ENCODE measurements around the gene ESPNL. TPM values are rescaled to one million over a fixed set of nuclear protein-coding genes. Genes with fewer than 3 reads are reported as not detected.

The ESPNL gene
- total and polyA plus RNA-seq, 9 donors = 0.11 to 12.9 (median 0.61) TPM

DNA sequence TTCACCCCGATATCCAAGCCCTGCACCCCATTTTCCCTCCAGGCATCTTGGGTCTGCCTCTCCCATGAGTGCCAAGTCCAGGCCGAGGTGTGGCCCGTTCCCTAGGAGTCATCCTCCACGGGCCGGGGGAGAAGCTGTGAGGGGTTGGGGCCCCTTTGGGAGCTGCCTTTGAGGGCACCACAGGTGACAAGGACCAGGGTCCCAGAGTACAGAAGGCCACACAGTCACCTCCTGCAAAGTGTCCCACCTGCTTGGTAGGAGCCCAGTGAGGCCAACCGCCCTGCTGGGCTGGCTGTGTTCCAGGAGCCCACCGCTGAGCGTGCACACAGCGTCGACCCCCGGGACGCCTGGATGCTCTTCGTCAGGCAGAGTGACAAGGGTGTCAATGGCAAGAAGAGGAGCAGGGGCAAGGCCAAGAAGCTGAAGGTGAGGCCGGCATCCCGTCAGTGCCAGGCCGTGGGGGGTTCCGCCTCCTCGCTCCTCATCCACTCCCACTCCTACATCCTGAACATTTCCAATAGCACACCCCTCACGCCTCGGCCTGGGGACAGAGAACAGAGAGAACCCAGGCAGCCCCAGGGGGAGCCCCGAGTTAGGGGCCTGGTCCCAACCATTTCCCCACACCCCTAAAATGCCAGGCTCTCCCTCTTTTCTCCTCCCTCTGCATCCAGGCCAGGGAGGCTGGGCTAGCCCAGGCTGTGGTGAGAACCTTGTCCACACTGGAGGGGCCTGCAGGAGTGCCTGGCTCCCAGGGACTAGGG, 61.3 kb downstream of the ESPNL start:
- H3K27ac ChIP-seq = no peak overlapping the region
- H3K9me3 ChIP-seq = no peaks in the 10 kb centered on the region
- no peak overlapping the region for H3K4me3 ChIP-seq
- H3K36me3 ChIP-seq = no peaks in the 10 kb centered on the region
- WGBS, 3 donors = 83 to 85% (median 84%) methylated on average over 21 of the region's 21 CpGs
- H3K27me3 ChIP-seq = no peaks in the 10 kb centered on the region
- DNase-seq = peak in 2 of 5 donors; percentile 8 to 28
- intact Hi-C loops (cut with DNase I) = no loop called here
- peaks cover 2% of the 10 kb centered on the region for H3K4me1 ChIP-seq (ENCODE audit: insufficient read depth)
- no peak for TF ChIP-seq EP300 (IDR thresholded peaks at IDR 0.05)
- TF ChIP-seq, protein P1, sequence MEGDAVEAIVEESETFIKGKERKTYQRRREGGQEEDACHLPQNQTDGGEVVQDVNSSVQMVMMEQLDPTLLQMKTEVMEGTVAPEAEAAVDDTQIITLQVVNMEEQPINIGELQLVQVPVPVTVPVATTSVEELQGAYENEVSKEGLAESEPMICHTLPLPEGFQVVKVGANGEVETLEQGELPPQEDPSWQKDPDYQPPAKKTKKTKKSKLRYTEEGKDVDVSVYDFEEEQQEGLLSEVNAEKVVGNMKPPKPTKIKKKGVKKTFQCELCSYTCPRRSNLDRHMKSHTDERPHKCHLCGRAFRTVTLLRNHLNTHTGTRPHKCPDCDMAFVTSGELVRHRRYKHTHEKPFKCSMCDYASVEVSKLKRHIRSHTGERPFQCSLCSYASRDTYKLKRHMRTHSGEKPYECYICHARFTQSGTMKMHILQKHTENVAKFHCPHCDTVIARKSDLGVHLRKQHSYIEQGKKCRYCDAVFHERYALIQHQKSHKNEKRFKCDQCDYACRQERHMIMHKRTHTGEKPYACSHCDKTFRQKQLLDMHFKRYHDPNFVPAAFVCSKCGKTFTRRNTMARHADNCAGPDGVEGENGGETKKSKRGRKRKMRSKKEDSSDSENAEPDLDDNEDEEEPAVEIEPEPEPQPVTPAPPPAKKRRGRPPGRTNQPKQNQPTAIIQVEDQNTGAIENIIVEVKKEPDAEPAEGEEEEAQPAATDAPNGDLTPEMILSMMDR (IDR thresholded peaks at IDR 0.05) = no peak
- TF ChIP-seq POLR2A (IDR thresholded peaks at IDR 0.05) = no peak

DNA sequence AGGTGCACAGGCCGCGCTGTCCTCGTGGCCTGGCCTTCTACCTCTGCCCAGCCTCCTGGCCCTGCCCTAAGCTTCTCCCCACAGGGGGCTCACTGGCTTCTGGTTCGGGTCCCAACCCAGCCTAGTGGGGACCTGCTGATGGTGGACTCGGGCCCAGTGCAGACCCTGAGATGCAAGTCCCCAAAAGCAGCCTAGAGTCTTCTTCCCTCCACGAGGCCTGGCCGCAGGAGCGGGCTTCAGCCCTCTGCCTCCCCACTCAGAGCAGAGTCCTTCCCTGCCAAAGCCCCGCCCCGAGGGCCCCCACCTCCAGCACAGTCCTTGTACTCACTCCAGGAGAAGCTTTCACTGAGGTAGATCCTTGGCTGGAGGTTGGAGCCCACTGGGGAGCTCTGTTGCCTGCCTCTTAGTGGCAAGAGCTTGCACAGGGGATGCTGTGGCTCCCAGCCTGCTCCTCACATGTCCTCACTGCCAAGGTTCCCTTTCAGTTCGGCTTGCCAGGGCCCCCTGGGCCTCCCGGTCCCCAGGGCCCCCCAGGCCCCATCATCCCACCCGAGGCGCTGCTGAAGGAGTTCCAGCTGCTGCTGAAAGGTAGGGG, 62.2 kb downstream of the ESPNL start:
- intact Hi-C loops (cut with DNase I) = no loop called here
- H3K27me3 ChIP-seq = no peaks in the 10 kb centered on the region

DNA sequence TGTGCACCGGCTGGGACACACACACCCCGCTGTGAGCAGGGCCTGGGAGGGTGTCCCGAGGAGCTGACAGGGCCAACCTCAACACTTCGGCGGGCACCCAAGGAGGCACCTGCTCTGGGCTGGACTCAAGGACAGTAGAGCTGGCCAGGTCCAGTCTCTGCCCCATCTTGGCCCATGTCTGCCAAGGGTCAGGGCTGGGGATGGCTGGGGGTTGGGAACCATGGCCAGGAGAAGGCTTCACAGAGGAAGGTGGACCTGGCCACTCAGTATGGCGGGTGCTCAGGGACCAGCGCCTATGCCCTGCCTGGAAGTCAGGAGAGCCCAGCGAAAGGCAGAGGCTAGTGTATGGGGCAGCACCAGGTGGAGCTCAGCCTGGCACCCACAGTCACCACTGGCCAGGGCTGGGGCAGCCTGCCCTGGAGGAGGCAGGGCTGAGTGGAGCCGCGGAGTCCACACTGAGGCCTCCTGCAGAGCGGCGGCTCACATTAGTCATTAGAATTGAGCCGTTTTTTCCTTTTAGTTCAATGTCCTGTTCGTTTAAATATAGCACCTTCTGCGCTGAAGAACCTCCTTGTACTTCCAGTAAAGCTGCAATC, 62.8 kb downstream of the ESPNL start:
- WGBS, 3 donors = 62 to 73% (median 65%) methylated on average over 15 of the region's 15 CpGs
- H3K4me3 ChIP-seq = no peak overlapping the region
- no peaks in the 10 kb centered on the region for H3K27me3 ChIP-seq
- DNase-seq = peak in 2 of 5 donors; percentile 10 to 24
- TF ChIP-seq POLR2A (IDR thresholded peaks at IDR 0.05) = no peak
- TF ChIP-seq EP300 (IDR thresholded peaks at IDR 0.05) = no peak
- TF ChIP-seq, protein P1 (IDR thresholded peaks at IDR 0.05) = no peak
- peaks cover 9% of the 10 kb centered on the region for H3K4me1 ChIP-seq (ENCODE audit: insufficient read depth)
- H3K36me3 ChIP-seq = no peaks in the 10 kb centered on the region
- no peaks in the 10 kb centered on the region for H3K9me3 ChIP-seq
- H3K27ac ChIP-seq = no peak overlapping the region
- intact Hi-C loops (cut with DNase I) = no loop called here

More for the DNA sequence above, 62.2 kb downstream of the ESPNL start:
- Histone ChIP-seq H3K27ac (no peak overlapping the region), H3K4me3 (no peak overlapping the region), H3K36me3 (no peaks in the 10 kb centered on the region), H3K4me1 (ENCODE audit: insufficient read depth) (peaks cover 9% of the 10 kb centered on the region), H3K9me3 (no peaks in the 10 kb centered on the region)
- TF ChIP-seq, protein P1 (IDR thresholded peaks at IDR 0.05) = no peak
- TF ChIP-seq POLR2A (IDR thresholded peaks at IDR 0.05) (no peak), EP300 (IDR thresholded peaks at IDR 0.05) (no peak)
- DNase-seq = peak in 2 of 5 donors; percentile 7 to 28
- 82 to 86% (median 84%) methylated on average over 12 to 14 of the region's 14 CpGs for WGBS, 3 donors

DNA sequence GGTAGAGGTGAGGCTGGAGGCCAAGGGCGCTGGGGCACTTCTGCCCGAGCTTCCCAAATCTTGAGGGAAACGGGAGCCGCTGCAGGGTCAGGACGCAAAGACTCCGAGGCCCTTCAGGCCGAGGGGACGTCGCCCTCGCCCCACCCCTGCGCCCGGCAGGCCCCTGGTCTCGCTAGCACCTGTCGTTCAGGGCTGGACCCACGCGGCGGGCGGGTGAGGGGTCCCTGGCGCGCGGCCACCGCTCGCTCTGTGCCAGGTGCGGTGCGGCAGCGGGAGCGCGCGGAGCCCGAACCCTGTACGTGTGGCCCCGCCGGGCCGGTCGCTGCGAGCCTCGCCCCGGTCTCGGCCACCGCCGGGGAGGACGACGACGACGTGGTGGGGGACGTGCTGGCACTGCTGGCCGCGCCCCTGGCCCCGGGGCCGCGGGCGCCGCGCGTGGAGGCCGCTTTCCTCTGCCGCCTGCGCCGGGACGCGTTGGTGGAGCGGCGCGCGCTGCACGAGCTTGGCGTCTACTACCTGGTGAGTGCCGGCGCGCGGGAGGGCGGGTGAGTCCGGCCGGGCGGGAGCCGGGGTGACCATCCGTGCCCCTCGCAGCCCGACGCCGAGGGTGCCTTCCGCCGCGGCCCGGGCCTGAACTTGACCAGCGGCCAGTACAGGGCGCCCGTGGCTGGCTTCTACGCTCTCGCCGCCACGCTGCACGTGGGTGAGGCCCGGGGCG, 63.5 kb downstream of the ESPNL start:
- peaks cover 9% of the 10 kb centered on the region for H3K4me1 ChIP-seq (ENCODE audit: insufficient read depth)
- intact Hi-C loops (cut with DNase I) = no loop called here
- 1 to 5% (median 4%) methylated on average over 46 to 95 of the region's 95 CpGs for WGBS, 3 donors

More for the DNA sequence above, 63.5 kb downstream of the ESPNL start:
- no peaks in the 10 kb centered on the region for H3K9me3 ChIP-seq
- no peaks in the 10 kb centered on the region for H3K27me3 ChIP-seq
- H3K4me3 ChIP-seq = no peak overlapping the region
- DNase-seq = peak in 1 of 5 donors; percentile 30
- H3K27ac ChIP-seq = no peak overlapping the region
- no peaks in the 10 kb centered on the region for H3K36me3 ChIP-seq
- TF ChIP-seq, protein P1 (IDR thresholded peaks at IDR 0.05) = no peak
- no peak for TF ChIP-seq POLR2A (IDR thresholded peaks at IDR 0.05)
- TF ChIP-seq EP300 (IDR thresholded peaks at IDR 0.05) = no peak
